Measurements from ENCODE around the gene KIAA1217.

GRCh38 chr10:24568042-24568441 lies 359.1 kb downstream of the KIAA1217 start:
- TF ChIP-seq CTCF (IDR thresholded peaks at IDR 0.05; ENCODE audit: insufficient read depth, low read length, poor library complexity, severe bottlenecking) (no peak), EZH2phosphoT487 (conservative IDR thresholded peaks at IDR 0.05; ENCODE audit: low read length) (no peak)
